ENCODE measurements around the gene RDX.
A peak's percentile ranks its signal among the peaks of the same experiment; 100 is the strongest.

Gene RDX

GRCh38 chr11:110130642-110131238 is 165.7 kb downstream of the RDX start:
- peak; percentile 84 for DNase-seq (ENCODE audit: low read depth, low spot score)

GRCh38 chr11:110128161-110128560 is 168.3 kb downstream of the RDX start:
- DNase-seq (ENCODE audit: low read depth, low spot score): peak; percentile 56

- DNase-seq (ENCODE audit: low read depth, low spot score): peak; percentile 10
Observed at GRCh38 chr11:110126936-110127335, 169.5 kb downstream of the RDX start.

GRCh38 chr11:110125632-110126031 is 170.8 kb downstream of the RDX start:
- DNase-seq (ENCODE audit: low read depth, low spot score): peak; percentile 11

Data from ELF-1 (cell line).